H1 (cell line): ENCODE data around the gene XYLB. TPM values are rescaled to one million over a fixed set of nuclear protein-coding genes. Genes with fewer than 3 reads are reported as not detected.

Source experiments
- CTCF ChIA-PET: fragments of 300-600 bp; sonication (Branson Sonifier 250); formaldehyde crosslinking; loops from one replicate; lab custom pipeline; 2021; ENCODE audit not compliant: partially characterized antibody; lab: Charles Lee
- POLR2A ChIA-PET: fragments of 300-600 bp; sonication (Branson Sonifier 250); formaldehyde crosslinking; loops from one replicate; lab custom pipeline; 2021; ENCODE audit warnings: inconsistent platforms; ENCODE audit not compliant: partially characterized antibody; lab: Charles Lee
- DNase-seq, 2 experiments: peaks; one replicate each; pipeline versions ENCODE4 v3.0.0 to v3.0.0-alpha.2; 2010 to 2022; ENCODE audit warnings: low spot score in 2 of 2, low read depth in 1 of 2, mixed read lengths in 1 of 2
- FAIRE-seq: peaks from 2 replicates; lab custom pipeline; 2011; peaks lifted over from hg19 to GRCh38; lab: Jason Lieb, UNC
- H2AFZ ChIP-seq: 2 replicates; pipeline ENCODE4 v1.8.1; 2012; ENCODE audit warnings: low read length, inconsistent platforms
- H2AK5ac ChIP-seq: 2 replicates; pipeline ENCODE4 v1.6.1; 2013; ENCODE audit warnings: low read depth, low read length
- H2BK120ac ChIP-seq: replicated peaks from 2 replicates; pipeline ENCODE3; 2013; ENCODE audit warnings: low read depth, low read length, inconsistent platforms
- H2BK12ac ChIP-seq: 2 replicates; pipeline ENCODE4 v1.6.1; 2013; ENCODE audit warnings: low read depth, low read length
- H2BK15ac ChIP-seq: 2 replicates; pipeline ENCODE4 v1.6.1; 2013; ENCODE audit warnings: low read length
- H2BK20ac ChIP-seq: 2 replicates; pipeline ENCODE4 v1.6.1; 2013; ENCODE audit warnings: low read length
- H2BK5ac ChIP-seq: 2 replicates; pipeline ENCODE4 v1.6.1; 2013; ENCODE audit warnings: low read depth, low read length
- H3K14ac ChIP-seq: 2 replicates; pipeline ENCODE4 v1.6.1; 2013; ENCODE audit warnings: inconsistent platforms; ENCODE audit not compliant: insufficient read length
- H3K18ac ChIP-seq: 2 replicates; pipeline ENCODE4 v1.6.1; 2013; ENCODE audit warnings: low read length; ENCODE audit errors: extremely low read depth
- H3K23ac ChIP-seq: 2 replicates; pipeline ENCODE4 v1.6.1; 2013; ENCODE audit warnings: inconsistent platforms; ENCODE audit not compliant: insufficient read length
- H3K23me2 ChIP-seq: 2 replicates; pipeline ENCODE4 v1.6.1; 2013; ENCODE audit warnings: low read depth, low read length
- H3K27ac ChIP-seq: 2 replicates; pipeline ENCODE4 v1.6.1; 2011; ENCODE audit warnings: low read depth, low read length, inconsistent platforms
- H3K27me3 ChIP-seq, 4 experiments: replicated peaks in 1 of 4; 1 replicate in 1 of 4; 2 replicates in 3 of 4; pipeline versions ENCODE4 v1.6.1 to v1.8.1; 2011 to 2013; ENCODE audit warnings: low read length in 3 of 4, mild to moderate bottlenecking in 3 of 4, inconsistent platforms in 2 of 4, mixed read lengths in 2 of 4, moderate library complexity in 1 of 4; ENCODE audit not compliant: control insufficient read depth in 3 of 4, insufficient read depth in 3 of 4; ENCODE audit errors: extremely low read depth in 1 of 4
- H3K36me3 ChIP-seq, 4 experiments: 2 replicates each; pipeline versions ENCODE4 v1.6.1 to v1.8.1; 2011 to 2013; ENCODE audit warnings: mild to moderate bottlenecking in 4 of 4, low read length in 3 of 4, moderate library complexity in 2 of 4, control low read depth in 1 of 4, inconsistent platforms in 1 of 4; ENCODE audit not compliant: insufficient read depth in 4 of 4, control insufficient read depth in 2 of 4
- H3K4ac ChIP-seq: replicated peaks from 2 replicates; pipeline ENCODE3; 2013; ENCODE audit warnings: low read length, low read depth, mixed read lengths, inconsistent platforms; ENCODE audit not compliant: insufficient read length
- H3K4me1 ChIP-seq, 4 experiments: replicated peaks in 1 of 4; 1 replicate in 1 of 4; 2 replicates in 3 of 4; pipeline versions ENCODE4 v1.6.1 to v1.8.1; 2011 to 2013; ENCODE audit warnings: low read length in 3 of 4, inconsistent platforms in 2 of 4, mixed read lengths in 1 of 4; ENCODE audit not compliant: insufficient read depth in 4 of 4, control insufficient read depth in 3 of 4
- H3K4me2 ChIP-seq, 2 experiments: 2 replicates each; pipeline versions ENCODE4 v1.6.1 to v1.8.1; 2011 to 2013; ENCODE audit warnings: low read depth in 2 of 2, low read length in 2 of 2, control low read depth in 1 of 2, inconsistent platforms in 1 of 2, mild to moderate bottlenecking in 1 of 2; ENCODE audit not compliant: insufficient read depth in 1 of 2
- H3K4me3 ChIP-seq, 4 experiments: fragments of 200-600, 300-600 bp in 1 of 4; sonication (generic), shearing (Covaris generic), sonication (Bioruptor Twin) in 1 of 4; 2 replicates each; pipeline versions ENCODE4 v1.5.1 to v1.8.1; 2011 to 2016; ENCODE audit warnings: low read length in 4 of 4, low read depth in 3 of 4, control low read depth in 2 of 4, inconsistent platforms in 2 of 4, mild to moderate bottlenecking in 2 of 4, mixed read lengths in 1 of 4, moderate library complexity in 1 of 4; ENCODE audit not compliant: insufficient read depth in 2 of 4; ENCODE audit errors: extremely low read depth in 1 of 4
- H3K56ac ChIP-seq: replicated peaks from 2 replicates; pipeline ENCODE3; 2013; ENCODE audit warnings: low read depth, mild to moderate bottlenecking, mixed read lengths, low read length, inconsistent platforms; ENCODE audit not compliant: insufficient read length
- H3K79me1 ChIP-seq: 2 replicates; pipeline ENCODE4 v1.6.1; 2013; ENCODE audit warnings: low read depth, low read length, control low read depth
- H3K79me2 ChIP-seq, 2 experiments: 2 replicates each; pipeline versions ENCODE4 v1.6.1 to v1.8.1; 2012 to 2013; ENCODE audit warnings: low read length in 2 of 2, mild to moderate bottlenecking in 2 of 2, inconsistent platforms in 1 of 2; ENCODE audit not compliant: insufficient read depth in 2 of 2, control insufficient read depth in 1 of 2
- H3K9ac ChIP-seq, 4 experiments: replicated peaks in 1 of 4; 1 replicate in 1 of 4; 2 replicates in 3 of 4; pipeline versions ENCODE4 v1.6.1 to v1.8.1; 2011 to 2013; ENCODE audit warnings: low read depth in 3 of 4, low read length in 3 of 4, control low read depth in 2 of 4, mild to moderate bottlenecking in 2 of 4, moderate library complexity in 2 of 4, inconsistent platforms in 1 of 4; ENCODE audit errors: extremely low read depth in 1 of 4
- H3K9me3 ChIP-seq, 2 experiments: 2 replicates each; pipeline versions ENCODE4 v1.6.1 to v1.8.1; 2012 to 2013; ENCODE audit warnings: mild to moderate bottlenecking in 2 of 2, moderate library complexity in 2 of 2, control low read depth in 1 of 2, inconsistent platforms in 1 of 2, low read depth in 1 of 2, low read length in 1 of 2, mixed read lengths in 1 of 2; ENCODE audit not compliant: insufficient read depth in 2 of 2
- H4K20me1 ChIP-seq, 2 experiments: replicated peaks in 1 of 2; 2 replicates each; pipeline versions ENCODE3 to v1.8.1; 2011 to 2013; ENCODE audit warnings: inconsistent platforms in 2 of 2, low read length in 2 of 2, mild to moderate bottlenecking in 1 of 2; ENCODE audit not compliant: insufficient read depth in 2 of 2, control insufficient read depth in 1 of 2
- H4K5ac ChIP-seq: 2 replicates; pipeline ENCODE4 v1.6.1; 2013; ENCODE audit warnings: low read length, low read depth, mixed read lengths, inconsistent platforms; ENCODE audit not compliant: insufficient read length
- H4K8ac ChIP-seq: 2 replicates; pipeline ENCODE4 v1.8.0; 2013; ENCODE audit warnings: mild to moderate bottlenecking, moderate library complexity, low read length, inconsistent platforms; ENCODE audit not compliant: insufficient read depth; ENCODE audit errors: extremely low read depth
- H4K91ac ChIP-seq: replicated peaks from 2 replicates; pipeline ENCODE3; 2013; ENCODE audit warnings: low read length, mixed read lengths, inconsistent platforms; ENCODE audit not compliant: insufficient read length
- EGR1 ChIP-seq: IDR thresholded peaks from 2 replicates; pipeline ENCODE4 v1.6.1; 2011; ENCODE audit warnings: low read depth, low read length, borderline replicate concordance
- EZH2 ChIP-seq: fragments of 200-600 bp; sonication (generic); IDR thresholded peaks from 2 replicates; pipeline ENCODE4 v1.7.1; 2012; ENCODE audit warnings: low read depth, mild to moderate bottlenecking, moderate library complexity, low read length, inconsistent platforms; ENCODE audit not compliant: severe bottlenecking
- KDM1A ChIP-seq: fragments of 200-600, 300-600 bp; sonication (generic); IDR thresholded peaks from 2 replicates; pipeline ENCODE4 v1.7.1; 2016; ENCODE audit warnings: mild to moderate bottlenecking, low read length, borderline replicate concordance
- KDM4A ChIP-seq: IDR thresholded peaks from one replicate; pipeline ENCODE4 v1.7.1; 2012; ENCODE audit warnings: low read depth, mild to moderate bottlenecking, moderate library complexity, low read length, inconsistent platforms; ENCODE audit not compliant: severe bottlenecking
- NANOG ChIP-seq: IDR thresholded peaks from 2 replicates; pipeline ENCODE4 v1.6.1; 2011; ENCODE audit warnings: low read length, low read depth, mild to moderate bottlenecking, inconsistent platforms; ENCODE audit not compliant: insufficient read depth, poor library complexity, severe bottlenecking
- RXRA ChIP-seq: IDR thresholded peaks from 2 replicates; pipeline ENCODE4 v1.6.1; 2011; ENCODE audit warnings: low read depth, mild to moderate bottlenecking, low read length, moderate library complexity; ENCODE audit not compliant: insufficient read depth
- SP2 ChIP-seq: IDR thresholded peaks from 2 replicates; pipeline ENCODE4 v1.6.1; 2012; ENCODE audit warnings: mild to moderate bottlenecking, low read length, inconsistent platforms
- TAF1 ChIP-seq: IDR thresholded peaks from 2 replicates; pipeline ENCODE4 v1.6.1; 2011; ENCODE audit warnings: mild to moderate bottlenecking, low read depth, low read length
- TAF7 ChIP-seq: optimal IDR thresholded peaks from 2 replicates; pipeline ENCODE3; 2011; ENCODE audit warnings: low read depth, mild to moderate bottlenecking, inconsistent platforms, low read length, moderate library complexity, borderline replicate concordance
- WGBS, 2 experiments: shearing (Covaris generic) in 1 of 2; methylation state at CpG; one replicate each; pipeline versions ENCODE4 v1.1.6 to v1.1.7; 2013 to 2015; ENCODE audit warnings: low lambda C conversion rate in 2 of 2, mixed read lengths in 2 of 2, inconsistent platforms in 1 of 2, low coverage in 1 of 2, missing lambda C conversion rate in 1 of 2; ENCODE audit not compliant: insufficient replicate concordance in 2 of 2, insufficient coverage in 1 of 2, insufficient read length in 1 of 2; ENCODE audit errors: extremely low coverage in 1 of 2, missing lambda C conversion rate in 1 of 2; 5-methylcytosine and 5-hydroxymethylcytosine counted together
- polyA plus RNA-seq, 7 experiments: library from polyadenylated mRNA; depleted of rRNA in 3 of 7; stranded (reverse) in 5 of 7; unstranded in 2 of 7; fragments of >200 nt in 5 of 7; fragments of 200-250 nt in 2 of 7; gene quantifications; 1 replicate in 5 of 7; 2 replicates in 1 of 7; 4 replicates in 1 of 7; pipeline versions ENCODE4 v1.2.1 to v1.2.3, GENCODE V29; 2011 to 2013; ENCODE audit warnings: missing spikeins in 2 of 7, mixed read lengths in 2 of 7
- total RNA-seq: library from RNA; stranded (reverse); fragmentation: NEBNext Ultra II Directional; extraction: Animal tissue kit (Norgen Biotek cat#: 25700); gene quantifications from 2 replicates; pipeline ENCODE4 v1.2.1, GENCODE V29; 2021
- TF ChIP-seq, protein P1 (sequence below): IDR thresholded peaks from 2 replicates; pipeline ENCODE4 v1.6.1; 2012; ENCODE audit warnings: inconsistent platforms

XYLB gene
- total and polyA plus RNA-seq, 2 of the 8 experiments (the other 6 are each of a cell fraction or from before 2014, with no cell fraction given): 1.7 to 5.5 TPM

GRCh38 chr3:38455639-38456430 lies 109.2 kb downstream of the XYLB start:
- Histone ChIP-seq H3K9me3 (0 out of 4 replicates have a peak, but pooled peaks cover 0 to 2% of the 10 kb centered on the region in 2 experiments), H3K27ac (peak overlapping the region; percentile 99; the same call in 1 of the 2 replicates), H4K91ac (no peak overlapping the region), H3K4ac (no peak overlapping the region), H4K8ac (peak overlapping the region; percentile 37; the same call in 1 of the 2 replicates), H3K23me2 (peaks cover 20% of the 10 kb centered on the region), H3K23ac (no peak overlapping the region), H2AFZ (no peak overlapping the region), H2BK12ac (no peak overlapping the region), H2AK5ac (no peak overlapping the region), H3K79me1 (peaks cover 22% of the 10 kb centered on the region), H4K5ac (no peak overlapping the region), H3K18ac (peak overlapping the region; percentile 39; the same call in 1 of the 2 replicates), H3K36me3 (no peaks in the 10 kb centered on the region; a peak in 2 of 8 replicates), H3K4me3 (peak overlapping the region; percentile 74 to 99 (median 91)), H2BK20ac (no peak overlapping the region), H2BK15ac (no peak overlapping the region), H3K56ac (no peak overlapping the region), H2BK5ac (peak overlapping the region; percentile 16), H3K79me2 (peaks cover 55 to 67% of the 10 kb centered on the region in 2 experiments), H3K4me1 (peaks cover 10 to 24% (median 16%) of the 10 kb centered on the region in 4 experiments), H3K9ac (peak overlapping the region in 3 of 4 experiments; percentile 81 to 99 (median 97); a peak in 6 of 7 replicates), H4K20me1 (peaks cover 29 to 40% of the 10 kb centered on the region in 2 experiments), H2BK120ac (no peak overlapping the region), H3K14ac (no peak overlapping the region), H3K27me3 (no peaks in the 10 kb centered on the region), H3K4me2 (peak overlapping the region; percentile 94 to 97)
- 11% methylated on average over 15 of the region's 15 CpGs; no CpG with 5 or more reads in 1 of the 2 experiments for WGBS, 2 experiments
- no peak for FAIRE-seq
- ChIA-PET POLR2A (interaction anchor here (0.7 to 2.1 kb wide), 22 partner anchors 8 to 319 kb away, joined by 3 to 10 read pairs (median 4); partner anchors contain the start of genes ACAA1 and XYLB), CTCF (interaction anchor here (0.8 to 2.4 kb wide), 12 partner anchors 10 to 459 kb away, joined by 3 to 16 read pairs (median 3); partner anchors contain the start of gene XYLB)
- DNase-seq: peak in 1 of 2 experiments; percentile 29
- TF ChIP-seq RXRA: no peak
- no peak for TF ChIP-seq SP2
- TF ChIP-seq KDM1A: no peak
- no peak for TF ChIP-seq NANOG
- no peak for TF ChIP-seq TAF7
- no peak for TF ChIP-seq EZH2
- TF ChIP-seq, protein P1, sequence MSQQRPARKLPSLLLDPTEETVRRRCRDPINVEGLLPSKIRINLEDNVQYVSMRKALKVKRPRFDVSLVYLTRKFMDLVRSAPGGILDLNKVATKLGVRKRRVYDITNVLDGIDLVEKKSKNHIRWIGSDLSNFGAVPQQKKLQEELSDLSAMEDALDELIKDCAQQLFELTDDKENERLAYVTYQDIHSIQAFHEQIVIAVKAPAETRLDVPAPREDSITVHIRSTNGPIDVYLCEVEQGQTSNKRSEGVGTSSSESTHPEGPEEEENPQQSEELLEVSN: no peak
- no peak for TF ChIP-seq EGR1
- TF ChIP-seq TAF1: no peak; the same call in 1 of the 2 replicates
- TF ChIP-seq KDM4A: no peak
